ENCODE data around the gene DLG5. TPM values are rescaled to one million over a fixed set of nuclear protein-coding genes. Genes with fewer than 3 reads are reported as not detected.

The DLG5 gene
- polyA plus RNA-seq, 2 of the 4 experiments (the other 2 are of a cell fraction), result 17.0 to 30.9 TPM

DNA sequence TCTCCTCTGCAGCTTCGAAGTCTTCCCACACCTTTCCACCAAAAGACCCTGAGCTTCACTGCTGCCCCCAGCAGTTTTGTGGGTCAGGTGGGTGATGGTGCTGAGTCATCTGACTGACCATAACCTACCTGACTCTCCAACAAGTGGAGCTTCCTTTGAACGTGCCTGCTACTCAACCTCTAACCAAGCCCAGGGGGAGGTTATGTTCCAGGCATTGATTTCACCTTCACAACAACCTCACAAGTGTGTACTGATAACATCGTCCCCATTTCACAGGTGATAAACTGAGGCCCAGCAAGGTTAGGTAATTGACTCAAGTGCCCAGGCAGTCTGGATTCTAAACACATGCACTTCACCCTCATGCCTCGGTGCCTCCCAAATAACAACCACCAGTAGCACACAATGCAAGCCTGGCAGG, 66.7 kb downstream of the DLG5 start:
- TF ChIP-seq EHF (CRISPR knock-in tag; IDR thresholded peaks at IDR 0.05) (no peak), CBX2 (IDR thresholded peaks at IDR 0.05; ENCODE audit: borderline replicate concordance, low read depth) (no peak), MYC (IDR thresholded peaks at IDR 0.05; ENCODE audit: borderline replicate concordance, low read length) (no peak), E2F6 (IDR thresholded peaks at IDR 0.05; ENCODE audit: borderline replicate concordance, low read depth) (no peak), CEBPB (IDR thresholded peaks at IDR 0.05) (no peak), HOXA7 (CRISPR knock-in tag; IDR thresholded peaks at IDR 0.05) (no peak), CBX8 (IDR thresholded peaks at IDR 0.05) (no peak), RFX5 (IDR thresholded peaks at IDR 0.05) (no peak), ZC3H11A (IDR thresholded peaks at IDR 0.05) (no peak), RAD21 (conservative IDR thresholded peaks at IDR 0.05 in 1 of 2, IDR thresholded peaks at IDR 0.05 in 1 of 2) (no peak), RCOR1 (IDR thresholded peaks at IDR 0.05; ENCODE audit: low read depth, low read length) (no peak), HEYL (CRISPR knock-in tag; IDR thresholded peaks at IDR 0.05) (no peak), HOXB13 (CRISPR knock-in tag; IDR thresholded peaks at IDR 0.05; ENCODE audit: low read depth) (no peak), FOSB (CRISPR knock-in tag; IDR thresholded peaks at IDR 0.05) (no peak), POLR2AphosphoS2 (conservative IDR thresholded peaks at IDR 0.05; ENCODE audit: low read length) (no peak), NPAS2 (CRISPR knock-in tag; IDR thresholded peaks at IDR 0.05; ENCODE audit: borderline replicate concordance) (no peak)
- TF ChIP-seq, protein P1, sequence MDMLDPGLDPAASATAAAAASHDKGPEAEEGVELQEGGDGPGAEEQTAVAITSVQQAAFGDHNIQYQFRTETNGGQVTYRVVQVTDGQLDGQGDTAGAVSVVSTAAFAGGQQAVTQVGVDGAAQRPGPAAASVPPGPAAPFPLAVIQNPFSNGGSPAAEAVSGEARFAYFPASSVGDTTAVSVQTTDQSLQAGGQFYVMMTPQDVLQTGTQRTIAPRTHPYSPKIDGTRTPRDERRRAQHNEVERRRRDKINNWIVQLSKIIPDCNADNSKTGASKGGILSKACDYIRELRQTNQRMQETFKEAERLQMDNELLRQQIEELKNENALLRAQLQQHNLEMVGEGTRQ (IDR thresholded peaks at IDR 0.05), result no peak
- TF ChIP-seq, protein P2, sequence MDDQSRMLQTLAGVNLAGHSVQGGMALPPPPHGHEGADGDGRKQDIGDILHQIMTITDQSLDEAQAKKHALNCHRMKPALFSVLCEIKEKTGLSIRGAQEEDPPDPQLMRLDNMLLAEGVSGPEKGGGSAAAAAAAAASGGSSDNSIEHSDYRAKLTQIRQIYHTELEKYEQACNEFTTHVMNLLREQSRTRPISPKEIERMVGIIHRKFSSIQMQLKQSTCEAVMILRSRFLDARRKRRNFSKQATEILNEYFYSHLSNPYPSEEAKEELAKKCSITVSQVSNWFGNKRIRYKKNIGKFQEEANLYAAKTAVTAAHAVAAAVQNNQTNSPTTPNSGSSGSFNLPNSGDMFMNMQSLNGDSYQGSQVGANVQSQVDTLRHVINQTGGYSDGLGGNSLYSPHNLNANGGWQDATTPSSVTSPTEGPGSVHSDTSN (IDR thresholded peaks at IDR 0.05), result no peak
- CTCF ChIA-PET, result interaction anchor here (1.3 to 4.9 kb wide), 3 partner anchors 9 to 13 kb away, joined by 3 to 34 read pairs (median 5); no protein-coding TSS in a partner anchor
- DNase-seq (ENCODE audit: low read depth in 1 of 2, low spot score in 1 of 2) (no peak), FAIRE-seq (no peak), ATAC-seq (no peak)
- no peak overlapping the region for H3K4me3 ChIP-seq
- WGBS (ENCODE audit: missing lambda C conversion rate), result 89% methylated on average over 4 of the region's 4 CpGs
- H3K4me1 ChIP-seq, result 0 out of 3 replicates have a peak, but pooled peaks cover 5% of the 10 kb centered on the region
- no peak overlapping the region for H3K4me2 ChIP-seq
- POLR2A ChIA-PET, result no interaction called here
- H3K9me3 ChIP-seq, result no peaks in the 10 kb centered on the region
- H3K27ac ChIP-seq, result 0 out of 6 replicates have a peak overlapping the region, but pooled peaks of 1 of the 2 experiments have one; percentile 1

DNA sequence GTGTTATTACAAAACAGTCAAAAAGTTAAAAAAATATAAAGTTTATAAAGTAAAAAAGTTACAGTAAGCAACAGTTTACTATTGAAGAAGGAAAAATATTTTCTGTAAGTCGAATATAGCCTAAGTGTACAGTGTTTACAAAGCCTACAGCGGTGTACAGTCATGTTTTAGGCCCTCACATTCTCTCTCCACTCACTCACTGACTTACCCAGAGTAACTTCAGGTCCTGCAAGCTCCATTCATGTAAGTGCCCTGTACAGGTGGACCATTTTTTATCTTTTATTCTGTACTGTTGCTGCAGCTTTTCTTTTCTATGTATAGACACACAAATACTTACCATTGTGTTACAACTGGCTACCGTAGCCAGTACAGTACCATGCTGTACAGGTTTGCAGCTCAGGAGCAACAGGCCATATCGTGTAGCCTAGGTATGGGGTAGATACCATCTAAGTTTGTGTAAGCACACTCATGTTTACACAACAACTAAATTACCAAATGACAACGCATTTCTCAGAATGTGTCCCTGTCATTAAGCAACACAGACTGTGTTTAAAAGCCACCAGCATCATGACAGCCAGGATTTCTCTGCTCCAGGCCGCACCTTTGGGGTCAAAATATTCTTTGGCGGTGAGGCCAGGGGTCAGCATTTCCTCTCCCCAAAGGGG, 67.2 kb downstream of the DLG5 start:
- Histone ChIP-seq H3K27ac (0 out of 6 replicates have a peak overlapping the region, but pooled peaks of 1 of the 2 experiments have one; percentile 1), H3K4me2 (no peak overlapping the region), H3K4me1 (0 out of 3 replicates have a peak, but pooled peaks cover 5% of the 10 kb centered on the region), H3K9me3 (no peaks in the 10 kb centered on the region), H3K4me3 (no peak overlapping the region)
- TF ChIP-seq ESRRA (IDR thresholded peaks at IDR 0.05; ENCODE audit: borderline replicate concordance, low read length), result no peak
- TF ChIP-seq RAD21 (conservative IDR thresholded peaks at IDR 0.05 in 1 of 2, IDR thresholded peaks at IDR 0.05 in 1 of 2), result no peak
- no peak for TF ChIP-seq JUN (IDR thresholded peaks at IDR 0.05)
- TF ChIP-seq CHD4 (IDR thresholded peaks at IDR 0.05; ENCODE audit: borderline replicate concordance), result no peak
- TF ChIP-seq NPAS2 (CRISPR knock-in tag; IDR thresholded peaks at IDR 0.05; ENCODE audit: borderline replicate concordance), result no peak
- TF ChIP-seq POLR2A (IDR thresholded peaks at IDR 0.05; ENCODE audit: low read length), result no peak
- no peak for TF ChIP-seq POLR2AphosphoS2 (conservative IDR thresholded peaks at IDR 0.05; ENCODE audit: low read length)
- no peak for TF ChIP-seq EP300 (IDR thresholded peaks at IDR 0.05)
- TF ChIP-seq KDM5A (IDR thresholded peaks at IDR 0.05), result no peak
- no peak for TF ChIP-seq HMGXB4 (CRISPR knock-in tag; IDR thresholded peaks at IDR 0.05; ENCODE audit: borderline replicate concordance)
- TF ChIP-seq RFX5 (IDR thresholded peaks at IDR 0.05), result no peak
- ATAC-seq (peak in 1 of 2 experiments; percentile 31; a peak in 1 of 6 replicates), DNase-seq (ENCODE audit: low read depth in 1 of 2, low spot score in 1 of 2) (no peak), FAIRE-seq (no peak)
- ChIA-PET CTCF (interaction anchor here (1.1 to 4.9 kb wide), 4 partner anchors 9 to 44 kb away, joined by 3 to 34 read pairs (median 4); no protein-coding TSS in a partner anchor), POLR2A (no interaction called here)
- 81% methylated on average over 7 of the region's 7 CpGs for WGBS (ENCODE audit: missing lambda C conversion rate)

All from A549 (cell line).